ENCODE data around the gene ZNF202.
"Not testable (repeated sequence)": the region's sequence is repeated elsewhere in the genome, so short reads cannot be mapped to it uniquely, and the experiment has no call there.

ZNF202 gene
- 9.7 to 21.9 reads per million in 2 donors for total RNA-seq

- DNase-seq: peak; percentile 80 to 95 (median 83)
Observed at GRCh38 chr11:123741159-123742030, at the start of gene ZNF202. Gene ZNF202 (minus strand): TSS chr11:123741660. CDS start chr11:123730888, 10,772 bp downstream.

- no peak for DNase-seq
Observed at GRCh38 chr11:123783536-123783935, 42.1 kb upstream of the ZNF202 start.

- DNase-seq: no peak
Observed at GRCh38 chr11:123778511-123778910, 37.1 kb upstream of the ZNF202 start.

- no peak for DNase-seq
Observed at GRCh38 chr11:123775715-123776549, 34.5 kb upstream of the ZNF202 start.

- peak in 1 of 5 experiments; percentile 6 for DNase-seq
Observed at GRCh38 chr11:123775289-123775688, 33.8 kb upstream of the ZNF202 start.

- DNase-seq: no peak
Observed at GRCh38 chr11:123773959-123774358, 32.5 kb upstream of the ZNF202 start.

GRCh38 chr11:123773026-123773425 is 31.6 kb upstream of the ZNF202 start:
- DNase-seq: no peak

- no peak for DNase-seq
Observed at GRCh38 chr11:123771664-123772063, 30.2 kb upstream of the ZNF202 start.

GRCh38 chr11:123770712-123771111 is 29.3 kb upstream of the ZNF202 start:
- no peak for DNase-seq

GRCh38 chr11:123765601-123766000 is 24.1 kb upstream of the ZNF202 start:
- DNase-seq: no peak

GRCh38 chr11:123762422-123762821 is 21.0 kb upstream of the ZNF202 start:
- no peak for DNase-seq

GRCh38 chr11:123760894-123761293 is 19.4 kb upstream of the ZNF202 start:
- DNase-seq: peak in 1 of 5 experiments; percentile 78

- peak in 1 of 5 experiments; percentile 30 for DNase-seq
Observed at GRCh38 chr11:123757976-123758375, 16.5 kb upstream of the ZNF202 start.

- no peak for DNase-seq
Observed at GRCh38 chr11:123755813-123756212, 14.4 kb upstream of the ZNF202 start.

GRCh38 chr11:123755344-123755743 is 13.9 kb upstream of the ZNF202 start:
- peak in 1 of 5 experiments; percentile 51 for DNase-seq

GRCh38 chr11:123754101-123754568 is 12.7 kb upstream of the ZNF202 start, which contains the start of gene OR6X1:
Gene OR6X1 (minus strand): TSS chr11:123754518. CDS start chr11:123754518, 0 bp downstream.
- DNase-seq: peak in 1 of 5 experiments; percentile 77

- DNase-seq: peak in 1 of 5 experiments; percentile 34
Observed at GRCh38 chr11:123753110-123753509, 11.7 kb upstream of the ZNF202 start.

- no peak for DNase-seq
Observed at GRCh38 chr11:123751781-123752180, 10.3 kb upstream of the ZNF202 start.

- not testable (repeated sequence) for DNase-seq
Observed at GRCh38 chr11:123748349-123748748, 6.9 kb upstream of the ZNF202 start.

- DNase-seq: no peak
Observed at GRCh38 chr11:123745764-123746451, 4.4 kb upstream of the ZNF202 start.

- no peak for DNase-seq
Observed at GRCh38 chr11:123742724-123743120, 1.3 kb upstream of the ZNF202 start.

GRCh38 chr11:123742031-123742723 is 717 bp upstream of the ZNF202 start:
- DNase-seq: peak in 1 of 5 experiments; percentile 31
